HepG2 (cell line): Measurements from ENCODE around the gene PDIA5. TPM values are rescaled to one million over a fixed set of nuclear protein-coding genes. Genes with fewer than 3 reads are reported as not detected.

Experiments used
- ATAC-seq: fragments of 200-7000 bp; cut with Tn5 transposase; 3 replicates; pipeline ENCODE4 v1.9.1; 2020; ENCODE audit warnings: mild to moderate bottlenecking, moderate library complexity
- BruUV-seq: library from RNA; stranded (reverse); fragments of 400-500 nt; replicated peaks from 2 replicates; lab custom pipeline; 2021; lab: Mats Ljungman, UMichigan
- CTCF ChIA-PET: fragments of 300-600 bp; formaldehyde crosslinking; extraction: SDS; loops from one replicate; lab custom pipeline; 2021; ENCODE audit warnings: low total read pairs, inconsistent platforms, low intra/inter-chr PET ratio; lab: Yijun Ruan, JAX
- POLR2A ChIA-PET: fragments of 350-600 bp; sonication (Branson Sonifier 250); formaldehyde crosslinking; loops from one replicate; lab custom pipeline; 2020; ENCODE audit warnings: antibody characterized with exemption, inconsistent platforms; lab: Yijun Ruan, JAX
- DNase-seq: peaks from one replicate; pipeline ENCODE4 v3.0.0-alpha.2; 2015; ENCODE audit warnings: low spot score
- FAIRE-seq: peaks from 3 replicates; lab custom pipeline; 2011; peaks lifted over from hg19 to GRCh38; lab: Jason Lieb, UNC
- H2AFZ ChIP-seq: one replicate; pipeline ENCODE4 v1.6.1; 2011; ENCODE audit warnings: low read length, inconsistent platforms
- H3K27ac ChIP-seq: fragments of 300-600 bp; 3 replicates; pipeline ENCODE4 v1.8.0; 2011; ENCODE audit warnings: mixed run types, mild to moderate bottlenecking, mixed read lengths, low read length, inconsistent platforms; ENCODE audit not compliant: insufficient read depth; ENCODE audit errors: extremely low read length
- H3K27me3 ChIP-seq, 2 experiments: fragments of 200-600 bp in 1 of 2; 2 replicates in 1 of 2; 3 replicates in 1 of 2; pipeline versions ENCODE4 v1.6.0 to v1.8.0; 2011; ENCODE audit warnings: low read length in 2 of 2, mild to moderate bottlenecking in 2 of 2, moderate library complexity in 2 of 2, inconsistent platforms in 1 of 2; ENCODE audit not compliant: insufficient read depth in 2 of 2, control insufficient read depth in 1 of 2
- H3K36me3 ChIP-seq, 2 experiments: fragments of 200-600 bp in 1 of 2; replicated peaks in 1 of 2; 2 replicates in 1 of 2; 3 replicates in 1 of 2; pipeline versions ENCODE4 v1.5.1 to v1.8.0; 2011; ENCODE audit warnings: low read length in 2 of 2, inconsistent platforms in 1 of 2; ENCODE audit not compliant: insufficient read depth in 2 of 2, control insufficient read depth in 1 of 2
- H3K4me1 ChIP-seq: 2 replicates; pipeline ENCODE4 v1.5.1; 2012; ENCODE audit warnings: low read length, inconsistent platforms; ENCODE audit not compliant: insufficient read depth
- H3K4me2 ChIP-seq: 2 replicates; pipeline ENCODE4 v1.6.0; 2011; ENCODE audit warnings: low read depth, low read length, inconsistent platforms
- H3K4me3 ChIP-seq, 3 experiments: fragments of 200-600 bp in 1 of 3; sonication (generic), shearing (Covaris generic) in 1 of 3; replicated peaks in 1 of 3; 2 replicates each; pipeline ENCODE4 v1.5.1; 2011 to 2016; ENCODE audit warnings: low read length in 3 of 3, inconsistent platforms in 2 of 3, low read depth in 2 of 3, mild to moderate bottlenecking in 2 of 3, control low read depth in 1 of 3, mixed read lengths in 1 of 3; ENCODE audit not compliant: insufficient read depth in 1 of 3
- H3K79me2 ChIP-seq: one replicate; pipeline ENCODE4 v1.6.1; 2011; ENCODE audit warnings: low read length, inconsistent platforms; ENCODE audit not compliant: insufficient read depth
- H3K9ac ChIP-seq: 2 replicates; pipeline ENCODE4 v1.6.0; 2011; ENCODE audit warnings: mild to moderate bottlenecking, low read depth, low read length, inconsistent platforms; ENCODE audit not compliant: insufficient read depth
- H3K9me3 ChIP-seq: 2 replicates; pipeline ENCODE4 v1.5.1; 2012; ENCODE audit warnings: mild to moderate bottlenecking, low read length
- H4K20me1 ChIP-seq: 2 replicates; pipeline ENCODE4 v1.6.0; 2011; ENCODE audit warnings: inconsistent platforms, mild to moderate bottlenecking, low read length, moderate library complexity; ENCODE audit not compliant: insufficient read depth
- AGO2 ChIP-seq: fragments of 200-400 bp; formaldehyde crosslinking; optimal IDR thresholded peaks from 2 replicates; pipeline ENCODE3; 2017; ENCODE audit warnings: mild to moderate bottlenecking, low read depth, low read length, moderate library complexity
- CBX1 ChIP-seq: IDR thresholded peaks from one replicate; pipeline ENCODE4 v1.6.1; 2016; ENCODE audit warnings: antibody characterized with exemption, low read depth
- KDM5A ChIP-seq: fragments of 200-600 bp; sonication (generic); IDR thresholded peaks from 2 replicates; pipeline ENCODE4 v1.7.0; 2018; ENCODE audit warnings: antibody characterized with exemption, mild to moderate bottlenecking, low read length, borderline replicate concordance
- NONO ChIP-seq, 2 experiments: fragments of 450-650 bp in 1 of 2; sonication (generic) in 1 of 2; formaldehyde crosslinking in 1 of 2; IDR thresholded peaks in 1 of 2; conservative IDR thresholded peaks in 1 of 2; 2 replicates each; pipeline versions ENCODE4 v1.6.1 to v1.8.0; 2017 to 2022; ENCODE audit warnings: mild to moderate bottlenecking in 1 of 2, missing genetic modification reagents in 1 of 2, moderate library complexity in 1 of 2
- NR2F6 ChIP-seq, 2 experiments: IDR thresholded peaks; 2 replicates each; pipeline ENCODE4 v1.6.1; 2016; ENCODE audit warnings: antibody characterized with exemption in 1 of 2, mild to moderate bottlenecking in 1 of 2
- NRL ChIP-seq: sonication (generic); formaldehyde crosslinking; IDR thresholded peaks from 2 replicates; pipeline ENCODE4 v1.5.0; 2020; ENCODE audit warnings: missing genetic modification reagents, mild to moderate bottlenecking, moderate library complexity, borderline replicate concordance
- THYN1 ChIP-seq: sonication (generic); formaldehyde crosslinking; IDR thresholded peaks from 2 replicates; pipeline ENCODE4 v1.8.1; 2023; ENCODE audit warnings: low read depth, mild to moderate bottlenecking, moderate library complexity, missing genetic modification reagents, borderline replicate concordance
- ZNF101 ChIP-seq: sonication (generic); formaldehyde crosslinking; IDR thresholded peaks from 2 replicates; pipeline ENCODE4 v1.4.0; 2020; ENCODE audit warnings: mild to moderate bottlenecking, low read depth, missing genetic modification reagents, borderline replicate concordance
- ZNF263 ChIP-seq: sonication (generic); formaldehyde crosslinking; IDR thresholded peaks from 2 replicates; pipeline ENCODE4 v1.4.0; 2020; ENCODE audit warnings: missing genetic modification reagents
- ZNF484 ChIP-seq: sonication (generic); formaldehyde crosslinking; IDR thresholded peaks from 2 replicates; pipeline ENCODE4 v1.5.1; 2020; ENCODE audit warnings: mild to moderate bottlenecking, low read depth, missing genetic modification reagents, borderline replicate concordance
- ZNF615 ChIP-seq: sonication (generic); formaldehyde crosslinking; IDR thresholded peaks from 2 replicates; pipeline ENCODE4 v1.5.0; 2020; ENCODE audit warnings: mild to moderate bottlenecking, missing genetic modification reagents, borderline replicate concordance
- ZNF629 ChIP-seq: sonication (generic); formaldehyde crosslinking; conservative IDR thresholded peaks from 2 replicates; pipeline ENCODE4 v1.5.0; 2020; ENCODE audit warnings: missing genetic modification reagents
- ZNF720 ChIP-seq: sonication (generic); formaldehyde crosslinking; IDR thresholded peaks from 2 replicates; pipeline ENCODE4 v1.4.0; 2020; ENCODE audit warnings: missing genetic modification reagents
- WGBS: methylation state at CpG from one replicate; pipeline ENCODE4 v1.1.6; 2017; ENCODE audit warnings: low lambda C conversion rate; 5-methylcytosine and 5-hydroxymethylcytosine counted together
- in situ Hi-C: cut with HindIII; loops from 2 replicates; pipeline ENCODE4 v1.10.0; 2017; ENCODE audit warnings: low pct_unique_long_range_greater_than_20kb; ENCODE audit not compliant: extremely low pct_ligation_motif_present
- intact Hi-C: fragments of 100-400 bp; cut with micrococcal nuclease; formaldehyde crosslinking; loops from one replicate; pipeline ENCODE4 v1.10.0; 2022; ENCODE audit not compliant: unreplicated experiment
- polyA plus RNA-seq, 8 experiments: library from polyadenylated mRNA; depleted of rRNA in 3 of 8; stranded (reverse) in 7 of 8; unstranded in 1 of 8; fragments of >200 nt; fragmentation: Illumina TruSeq in 4 of 8; extraction: Trizol in 4 of 8; gene quantifications; 2 replicates each; pipeline versions ENCODE4 v1.2.1 to v1.2.3, GENCODE V29; 2011 to 2016; ENCODE audit warnings: low read depth in 4 of 8, missing spikeins in 1 of 8, mixed read lengths in 1 of 8; ENCODE audit not compliant: insufficient read depth in 1 of 8
- total RNA-seq, 5 experiments: library from RNA; depleted of rRNA; stranded (reverse); fragments of >200 nt; fragmentation: Illumina TruSeq; extraction: Trizol; gene quantifications; 2 replicates each; pipeline ENCODE4 v1.2.3, GENCODE V29; 2016; ENCODE audit warnings: low read depth in 1 of 5
- TF ChIP-seq, protein P1 (sequence below): sonication (generic); formaldehyde crosslinking; IDR thresholded peaks from 2 replicates; pipeline ENCODE4 v1.4.0; 2020; ENCODE audit warnings: missing genetic modification reagents, mild to moderate bottlenecking, borderline replicate concordance

The PDIA5 gene
- total and polyA plus RNA-seq, 2 of the 13 experiments (the other 11 are each of a cell fraction or from before 2014, with no cell fraction given), result 51.3 to 74.3 TPM

DNA sequence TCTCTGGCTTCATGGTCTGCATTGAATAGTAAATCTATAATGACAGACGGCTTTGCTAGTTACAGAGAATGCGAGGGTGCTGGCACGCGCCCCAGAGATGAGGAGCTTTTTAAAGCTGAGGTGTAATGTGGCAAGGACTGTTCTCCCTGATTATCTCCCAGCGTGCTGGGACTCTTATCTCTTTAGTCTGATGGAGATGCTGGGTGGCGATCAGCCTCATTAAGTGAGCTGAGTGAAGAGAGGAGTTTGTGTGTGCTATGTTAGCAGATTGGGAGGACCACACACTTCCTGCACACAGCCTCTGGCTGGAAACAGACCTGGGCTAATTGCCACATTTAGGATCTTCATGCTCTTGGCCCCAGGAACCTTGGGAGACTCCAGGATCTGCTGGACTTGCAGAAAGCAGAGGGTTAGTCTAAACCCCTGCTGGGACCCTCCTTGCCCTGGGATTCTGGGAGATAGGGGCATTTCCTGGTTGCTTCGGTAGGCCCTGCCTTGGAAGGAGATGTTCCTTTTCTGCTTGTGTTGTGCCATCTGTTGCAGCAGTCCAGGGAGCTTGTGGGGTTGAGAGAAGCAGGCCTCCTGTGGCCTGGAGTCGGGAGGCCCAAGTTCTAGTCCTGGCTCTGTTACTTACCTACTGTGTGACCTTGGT lies 15.0 kb downstream of the PDIA5 start:
- peaks cover 83% of the 10 kb centered on the region for H3K79me2 ChIP-seq
- H3K9ac ChIP-seq, result no peak overlapping the region
- no peak for ATAC-seq
- FAIRE-seq, result no peak
- H3K4me2 ChIP-seq, result no peak overlapping the region
- no peaks in the 10 kb centered on the region for H3K27me3 ChIP-seq
- no TSS peak for BruUV-seq
- in situ Hi-C loops (no loop called here), intact Hi-C loops (no loop called here)
- no peaks in the 10 kb centered on the region; a peak in 2 of 5 replicates for H3K36me3 ChIP-seq
- H3K4me1 ChIP-seq, result peaks cover 71% of the 10 kb centered on the region
- DNase-seq, result no peak
- ChIA-PET CTCF (no interaction called here), POLR2A (no interaction called here)
- WGBS, result 98% methylated on average over 7 of the region's 8 CpGs
- TF ChIP-seq ZNF629, result 0 out of 2 replicates have a peak, but pooled peaks have one; percentile 18
- TF ChIP-seq NR2F6 (IDR thresholded peaks at IDR 0.05), result no peak
- TF ChIP-seq NR2F6 (CRISPR knock-in tag; IDR thresholded peaks at IDR 0.05), result no peak
- 0 out of 2 replicates have a peak, but pooled peaks have one; percentile 22 for TF ChIP-seq ZNF263
- no peak for TF ChIP-seq CBX1
- no peak overlapping the region for H3K4me3 ChIP-seq
- H3K9me3 ChIP-seq, result no peaks in the 10 kb centered on the region
- H2AFZ ChIP-seq, result no peak overlapping the region
- H4K20me1 ChIP-seq, result peaks cover 64% of the 10 kb centered on the region
- H3K27ac ChIP-seq, result no peak overlapping the region

DNA sequence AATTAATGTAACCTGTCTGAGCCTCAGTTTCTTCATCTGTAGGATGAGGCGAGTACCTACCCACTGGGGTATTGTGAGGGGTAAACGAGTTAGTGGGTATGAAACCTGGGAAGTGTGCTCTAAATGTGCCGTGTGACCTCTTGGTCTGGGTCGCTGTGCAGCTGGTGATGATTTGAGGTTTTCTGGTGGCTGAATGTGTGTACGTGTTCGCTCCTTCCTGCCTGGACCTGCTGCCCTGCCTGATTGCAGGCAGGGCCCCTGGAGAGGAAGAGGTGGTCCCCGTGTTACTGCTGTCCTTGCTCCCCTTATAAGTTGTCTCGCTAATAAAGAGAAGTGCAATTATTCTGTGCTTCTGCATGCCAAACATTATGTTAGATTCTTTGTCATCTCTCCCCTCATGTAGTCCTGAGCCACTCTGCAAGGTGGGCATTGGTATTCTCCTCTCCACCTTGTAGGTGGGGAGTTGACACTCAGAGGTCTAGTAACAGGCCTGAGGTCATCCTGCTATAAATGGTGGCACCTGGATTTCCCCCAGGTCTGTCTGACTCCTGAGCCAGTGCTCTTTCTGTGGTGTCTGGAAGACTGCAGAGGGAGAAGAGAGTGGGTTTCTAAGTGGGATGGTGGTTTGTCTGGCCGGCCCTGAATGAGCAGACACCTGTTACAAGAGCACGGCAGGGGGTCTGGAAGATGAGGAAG lies 15.7 kb downstream of the PDIA5 start:
- Histone ChIP-seq H2AFZ (no peak overlapping the region), H3K27me3 (no peaks in the 10 kb centered on the region), H3K4me2 (no peak overlapping the region), H4K20me1 (peaks cover 65% of the 10 kb centered on the region), H3K4me3 (no peak overlapping the region), H3K4me1 (peaks cover 78% of the 10 kb centered on the region), H3K79me2 (peaks cover 83% of the 10 kb centered on the region), H3K27ac (no peak overlapping the region), H3K9me3 (no peaks in the 10 kb centered on the region), H3K9ac (no peak overlapping the region), H3K36me3 (no peaks in the 10 kb centered on the region; a peak in 2 of 5 replicates)
- DNase-seq (no peak), FAIRE-seq (no peak), ATAC-seq (no peak)
- in situ Hi-C loops (no loop called here), intact Hi-C loops (no loop called here)
- CTCF ChIA-PET, result no interaction called here
- no TSS peak for BruUV-seq
- POLR2A ChIA-PET, result no interaction called here
- WGBS, result 79% methylated on average over 10 of the region's 10 CpGs
- TF ChIP-seq NRL (CRISPR knock-in tag) (no peak), ZNF484 (CRISPR knock-in tag) (no peak), THYN1 (CRISPR knock-in tag) (no peak), AGO2 (no peak), ZNF101 (CRISPR knock-in tag) (no peak), ZNF720 (CRISPR knock-in tag) (no peak), KDM5A (no peak), ZNF615 (CRISPR knock-in tag) (no peak), NONO (IDR thresholded peaks at IDR 0.05) (no peak), NONO (CRISPR knock-in tag; conservative IDR thresholded peaks at IDR 0.05) (no peak)
- TF ChIP-seq, protein P1, sequence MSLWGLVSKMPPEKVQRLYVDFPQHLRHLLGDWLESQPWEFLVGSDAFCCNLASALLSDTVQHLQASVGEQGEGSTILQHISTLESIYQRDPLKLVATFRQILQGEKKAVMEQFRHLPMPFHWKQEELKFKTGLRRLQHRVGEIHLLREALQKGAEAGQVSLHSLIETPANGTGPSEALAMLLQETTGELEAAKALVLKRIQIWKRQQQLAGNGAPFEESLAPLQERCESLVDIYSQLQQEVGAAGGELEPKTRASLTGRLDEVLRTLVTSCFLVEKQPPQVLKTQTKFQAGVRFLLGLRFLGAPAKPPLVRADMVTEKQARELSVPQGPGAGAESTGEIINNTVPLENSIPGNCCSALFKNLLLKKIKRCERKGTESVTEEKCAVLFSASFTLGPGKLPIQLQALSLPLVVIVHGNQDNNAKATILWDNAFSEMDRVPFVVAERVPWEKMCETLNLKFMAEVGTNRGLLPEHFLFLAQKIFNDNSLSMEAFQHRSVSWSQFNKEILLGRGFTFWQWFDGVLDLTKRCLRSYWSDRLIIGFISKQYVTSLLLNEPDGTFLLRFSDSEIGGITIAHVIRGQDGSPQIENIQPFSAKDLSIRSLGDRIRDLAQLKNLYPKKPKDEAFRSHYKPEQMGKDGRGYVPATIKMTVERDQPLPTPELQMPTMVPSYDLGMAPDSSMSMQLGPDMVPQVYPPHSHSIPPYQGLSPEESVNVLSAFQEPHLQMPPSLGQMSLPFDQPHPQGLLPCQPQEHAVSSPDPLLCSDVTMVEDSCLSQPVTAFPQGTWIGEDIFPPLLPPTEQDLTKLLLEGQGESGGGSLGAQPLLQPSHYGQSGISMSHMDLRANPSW (CRISPR knock-in tag), result no peak
